SU-DHL-6 (cell line): Measurements from ENCODE around the gene RPS6KA5.

Experiments used
- H2AFZ ChIP-seq: fragments of 200-600 bp; sonication (generic); 2 replicates; pipeline ENCODE4 v1.6.1; 2014; ENCODE audit warnings: low read depth, mild to moderate bottlenecking, moderate library complexity, mixed read lengths, antibody characterized with exemption, low read length; ENCODE audit not compliant: severe bottlenecking
- H3F3A ChIP-seq: fragments of 200-600 bp; shearing (Covaris generic); 2 replicates; pipeline ENCODE4 v1.6.0; 2016; ENCODE audit warnings: antibody characterized with exemption, mild to moderate bottlenecking; ENCODE audit not compliant: insufficient read depth
- H3K27ac ChIP-seq: fragments of 200-600 bp; sonication (generic); 2 replicates; pipeline ENCODE4 v1.5.1; 2016; ENCODE audit warnings: low read depth, mild to moderate bottlenecking, low read length, moderate library complexity, mixed read lengths
- H3K27me3 ChIP-seq: fragments of 200-600 bp; sonication (generic), shearing (Covaris generic); 2 replicates; pipeline ENCODE4 v1.6.0; 2014; ENCODE audit warnings: mild to moderate bottlenecking, low read length
- H3K36me3 ChIP-seq: fragments of 200-600 bp; sonication (generic); 2 replicates; pipeline ENCODE4 v1.6.1; 2014; ENCODE audit warnings: mild to moderate bottlenecking, low read length, mixed read lengths
- H3K4me2 ChIP-seq: fragments of 300-600, 200-600 bp; shearing (Covaris generic), sonication (generic); 2 replicates; pipeline ENCODE4 v1.6.0; 2014; ENCODE audit warnings: low read length, low read depth, mild to moderate bottlenecking; ENCODE audit not compliant: poor library complexity, severe bottlenecking
- H3K4me3 ChIP-seq: fragments of 200-600 bp; sonication (generic); 2 replicates; pipeline ENCODE4 v1.5.1; 2014; ENCODE audit warnings: antibody characterized with exemption, low read length, mild to moderate bottlenecking, mixed read lengths; ENCODE audit not compliant: insufficient read depth, poor library complexity, severe bottlenecking
- H3K79me2 ChIP-seq: fragments of 200-600 bp; sonication (generic); 2 replicates; pipeline ENCODE4 v1.6.1; 2014; ENCODE audit warnings: mild to moderate bottlenecking, low read length, moderate library complexity; ENCODE audit not compliant: insufficient read depth
- H3K9ac ChIP-seq: fragments of 200-600 bp; sonication (generic); 2 replicates; pipeline ENCODE4 v1.7.0; 2014; ENCODE audit warnings: mild to moderate bottlenecking, low read length
- H3K9me2 ChIP-seq: fragments of 200-600 bp; sonication (generic); replicated peaks from 2 replicates; pipeline ENCODE4 v1.6.1; 2014; ENCODE audit warnings: low read length; ENCODE audit not compliant: insufficient read depth
- H3K9me3 ChIP-seq: fragments of 200-600 bp; sonication (generic); 2 replicates; pipeline ENCODE4 v1.6.1; 2014; ENCODE audit warnings: low read length, mixed read lengths; ENCODE audit not compliant: insufficient read depth
- H4K20me1 ChIP-seq: fragments of 200-600 bp; sonication (generic); 2 replicates; pipeline ENCODE4 v1.6.1; 2014; ENCODE audit warnings: low read depth, mild to moderate bottlenecking, antibody characterized with exemption, low read length, moderate library complexity, mixed read lengths
- CTCF ChIP-seq: fragments of 200-600 bp; sonication (generic); IDR thresholded peaks from one replicate; pipeline ENCODE4 v1.5.1; 2017; ENCODE audit warnings: antibody characterized with exemption, mild to moderate bottlenecking, low read length, moderate library complexity; ENCODE audit not compliant: insufficient read depth, poor library complexity, severe bottlenecking
- EZH2phosphoT487 ChIP-seq: fragments of 200-600 bp; sonication (generic), shearing (Covaris generic); conservative IDR thresholded peaks from 2 replicates; pipeline ENCODE4 v1.6.1; 2018; ENCODE audit warnings: mild to moderate bottlenecking, antibody characterized with exemption, low read length, moderate library complexity, mixed read lengths

RPS6KA5 gene

DNA sequence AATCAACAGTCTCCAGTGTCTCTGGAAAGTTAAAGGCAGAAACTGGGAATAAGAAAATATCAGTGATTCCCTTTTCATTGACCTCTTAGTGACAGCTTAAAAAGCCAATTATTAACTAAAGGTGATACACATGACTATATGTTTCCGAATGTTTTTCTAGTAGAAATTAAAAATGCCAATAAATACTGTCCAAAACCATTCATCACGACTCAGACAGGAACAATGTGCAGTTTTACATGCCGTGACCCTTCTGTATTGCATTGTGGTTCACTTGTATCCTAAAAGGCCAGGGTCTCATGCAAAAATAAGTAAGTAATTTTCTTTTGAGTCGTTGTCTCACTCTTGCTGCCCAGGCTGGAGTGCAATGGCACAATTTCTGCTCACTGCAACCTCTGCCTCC lies 138.3 kb downstream of the RPS6KA5 start:
- H3K4me2 ChIP-seq = no peak overlapping the region
- no peak for TF ChIP-seq CTCF
- no peak for TF ChIP-seq EZH2phosphoT487
- no peaks in the 10 kb centered on the region for H3F3A ChIP-seq

GRCh38 chr14:90911121-90911520 lies 149.3 kb downstream of the RPS6KA5 start:
- Histone ChIP-seq H3K4me2 (no peak overlapping the region), H3K79me2 (no peaks in the 10 kb centered on the region), H3K27ac (no peak overlapping the region), H2AFZ (peak overlapping the region; percentile 6), H4K20me1 (no peaks in the 10 kb centered on the region), H3K27me3 (no peaks in the 10 kb centered on the region), H3K36me3 (no peaks in the 10 kb centered on the region), H3K4me3 (no peak overlapping the region), H3F3A (no peaks in the 10 kb centered on the region), H3K9ac (no peak overlapping the region), H3K9me3 (no peaks in the 10 kb centered on the region), H3K9me2 (no peaks in the 10 kb centered on the region)
- TF ChIP-seq EZH2phosphoT487 (no peak), CTCF (no peak)

More for the DNA sequence above, 138.3 kb downstream of the RPS6KA5 start:
- H4K20me1 ChIP-seq = no peaks in the 10 kb centered on the region
- no peak overlapping the region for H3K4me3 ChIP-seq
- no peak overlapping the region for H3K27ac ChIP-seq
- H2AFZ ChIP-seq = no peak overlapping the region
- no peaks in the 10 kb centered on the region for H3K9me2 ChIP-seq
- no peaks in the 10 kb centered on the region for H3K27me3 ChIP-seq
- H3K9ac ChIP-seq = no peak overlapping the region
- no peaks in the 10 kb centered on the region for H3K36me3 ChIP-seq
- H3K79me2 ChIP-seq = no peaks in the 10 kb centered on the region
- H3K9me3 ChIP-seq = no peaks in the 10 kb centered on the region; the same call in 1 of the 2 replicates

GRCh38 chr14:90907178-90907577 lies 153.3 kb downstream of the RPS6KA5 start:
- H3K27me3 ChIP-seq = no peaks in the 10 kb centered on the region
- H3K4me2 ChIP-seq = no peak overlapping the region
- no peaks in the 10 kb centered on the region for H3K9me2 ChIP-seq
- no peak overlapping the region for H3K9ac ChIP-seq
- H3K27ac ChIP-seq = no peak overlapping the region
- TF ChIP-seq EZH2phosphoT487 (no peak), CTCF (no peak)
- no peaks in the 10 kb centered on the region for H3K9me3 ChIP-seq
- H2AFZ ChIP-seq = no peak overlapping the region
- no peaks in the 10 kb centered on the region for H3K36me3 ChIP-seq
- no peak overlapping the region for H3K4me3 ChIP-seq
- H4K20me1 ChIP-seq = no peaks in the 10 kb centered on the region
- H3F3A ChIP-seq = 0 out of 2 replicates have a peak, but pooled peaks cover 4% of the 10 kb centered on the region
- H3K79me2 ChIP-seq = no peaks in the 10 kb centered on the region
